ENCODE results near the gene CD63.

Gene CD63

GRCh38 chr12:55743406-55744339, 14.9 kb upstream of the CD63 start (continued):
- TF ChIP-seq ZEB2 (tag by site-specific recombination; IDR thresholded peaks at IDR 0.05) = 0 out of 2 replicates have a peak, but pooled peaks have one; percentile 24

- no peaks in the 10 kb centered on the region for H3K9me3 ChIP-seq (ENCODE audit: control insufficient read depth, insufficient read depth, low read depth, low read length)
- TF ChIP-seq KLF8 (tag by site-specific recombination; IDR thresholded peaks at IDR 0.05) (0 out of 2 replicates have a peak, but pooled peaks have one; percentile 35), ZBTB1 (tag by site-specific recombination; IDR thresholded peaks at IDR 0.05) (no peak), ZSCAN16 (tag by site-specific recombination; IDR thresholded peaks at IDR 0.05) (no peak), ZNF645 (tag by site-specific recombination; IDR thresholded peaks at IDR 0.05) (0 out of 2 replicates have a peak, but pooled peaks have one; percentile 33), ZNF544 (tag by site-specific recombination; IDR thresholded peaks at IDR 0.05) (no peak), ZNF785 (tag by site-specific recombination; IDR thresholded peaks at IDR 0.05) (0 out of 2 replicates have a peak, but pooled peaks have one; percentile 67), PRDM10 (tag by site-specific recombination; IDR thresholded peaks at IDR 0.05) (0 out of 2 replicates have a peak, but pooled peaks have one; percentile 15), ZNF157 (tag by site-specific recombination; IDR thresholded peaks at IDR 0.05) (no peak), ZNF398 (tag by site-specific recombination; IDR thresholded peaks at IDR 0.05) (peak; percentile 96), ZBTB8A (tag by site-specific recombination; IDR thresholded peaks at IDR 0.05) (peak; percentile 22; the same call in 1 of the 2 replicates), ZNF843 (tag by site-specific recombination; IDR thresholded peaks at IDR 0.05) (peak; percentile 55; the same call in 1 of the 2 replicates), ZNF202 (tag by site-specific recombination; IDR thresholded peaks at IDR 0.05; ENCODE audit: borderline replicate concordance) (no peak; the same call in 1 of the 2 replicates), PATZ1 (tag by site-specific recombination; IDR thresholded peaks at IDR 0.05) (peak; percentile 86), PBX3 (CRISPR knock-in tag; IDR thresholded peaks at IDR 0.05) (no peak), ZNF248 (tag by site-specific recombination; IDR thresholded peaks at IDR 0.05) (no peak), ZNF138 (tag by site-specific recombination; IDR thresholded peaks at IDR 0.05; ENCODE audit: borderline replicate concordance) (no peak), ZNF548 (tag by site-specific recombination; IDR thresholded peaks at IDR 0.05) (no peak), ZNF335 (tag by site-specific recombination; conservative IDR thresholded peaks at IDR 0.05) (peak; percentile 31; the same call in 1 of the 2 replicates), SP7 (tag by site-specific recombination; IDR thresholded peaks at IDR 0.05) (peak; percentile 76), ZNF692 (tag by site-specific recombination; IDR thresholded peaks at IDR 0.05) (peak; percentile 61)
Observed at GRCh38 chr12:55742719-55743405, 14.1 kb upstream of the CD63 start, which contains the start of gene GDF11. GDF11 (plus strand) TSS chr12:55743122; CDS start chr12:55743317, 195 bp downstream.

More at GRCh38 chr12:55742719-55743405, 14.1 kb upstream of the CD63 start, which contains the start of gene GDF11:
- peak within 1 kb of the TSS; percentile 68; the same call in 1 of the 2 replicates for H3K27ac ChIP-seq (ENCODE audit: extremely low read depth, low read depth, low read length)
- ChIA-PET POLR2A (interaction anchor here (0.6 to 2.5 kb wide), 12 partner anchors 10 to 488 kb away, joined by 3 to 17 read pairs (median 5); partner anchors contain the start of genes CD63, DNAJC14, ORMDL2 and RAB5B), CTCF (interaction anchor here (0.7 to 1.4 kb wide), 4 partner anchors 13 to 301 kb away, joined by 3 to 4 read pairs (median 4); no protein-coding TSS in a partner anchor)
- H3K4me3 ChIP-seq (ENCODE audit: low read depth, low read length) = peak within 1 kb of the TSS; percentile 65
- peaks cover 14% of the 10 kb centered on the region; the same call in 1 of the 2 replicates for H3K4me1 ChIP-seq (ENCODE audit: control insufficient read depth, insufficient read depth, low read length)
- H3K36me3 ChIP-seq (ENCODE audit: control insufficient read depth in 2 of 2, insufficient read depth in 1 of 2, low read length in 2 of 2) = peaks cover 0 to 13% of the 10 kb centered on the region in 2 experiments; a peak in 1 of 3 replicates
